ENCODE results near the gene BCKDK. TPM values are rescaled to one million over a fixed set of nuclear protein-coding genes. Genes with fewer than 3 reads are reported as not detected.
A peak's percentile ranks its signal among the peaks of the same experiment; 100 is the strongest.

The BCKDK gene
- total and polyA plus RNA-seq, 2 of the 13 experiments (the other 11 are each of a cell fraction or from before 2014, with no cell fraction given) = 24.9 to 42.6 TPM

- TF ChIP-seq ZNF556 (CRISPR knock-in tag; IDR thresholded peaks at IDR 0.05; ENCODE audit: borderline replicate concordance) (no peak), ZNF382 (CRISPR knock-in tag; IDR thresholded peaks at IDR 0.05; ENCODE audit: borderline replicate concordance) (no peak), ZFP37 (CRISPR knock-in tag; IDR thresholded peaks at IDR 0.05; ENCODE audit: borderline replicate concordance) (no peak), ZBTB14 (CRISPR knock-in tag; IDR thresholded peaks at IDR 0.05) (no peak), ZNF607 (CRISPR knock-in tag; IDR thresholded peaks at IDR 0.05; ENCODE audit: borderline replicate concordance) (0 out of 2 replicates have a peak, but pooled peaks have one; percentile 50), ZNF597 (CRISPR knock-in tag; IDR thresholded peaks at IDR 0.05) (no peak), ZNF598 (CRISPR knock-in tag; IDR thresholded peaks at IDR 0.05; ENCODE audit: borderline replicate concordance) (0 out of 2 replicates have a peak, but pooled peaks have one; percentile 4), SATB2 (CRISPR knock-in tag; IDR thresholded peaks at IDR 0.05) (0 out of 2 replicates have a peak, but pooled peaks have one; percentile 17), GTF3A (CRISPR knock-in tag; conservative IDR thresholded peaks at IDR 0.05) (no peak), ASH2L (IDR thresholded peaks at IDR 0.05; ENCODE audit: insufficient read length, low read depth, low read length) (no peak), ZNF260 (CRISPR knock-in tag; IDR thresholded peaks at IDR 0.05; ENCODE audit: borderline replicate concordance, low read depth) (no peak), ZNF577 (CRISPR knock-in tag; IDR thresholded peaks at IDR 0.05; ENCODE audit: borderline replicate concordance, low read depth) (no peak), NONO (IDR thresholded peaks at IDR 0.05) (no peak), NONO (CRISPR knock-in tag; conservative IDR thresholded peaks at IDR 0.05) (no peak)
- TF ChIP-seq, protein P1, sequence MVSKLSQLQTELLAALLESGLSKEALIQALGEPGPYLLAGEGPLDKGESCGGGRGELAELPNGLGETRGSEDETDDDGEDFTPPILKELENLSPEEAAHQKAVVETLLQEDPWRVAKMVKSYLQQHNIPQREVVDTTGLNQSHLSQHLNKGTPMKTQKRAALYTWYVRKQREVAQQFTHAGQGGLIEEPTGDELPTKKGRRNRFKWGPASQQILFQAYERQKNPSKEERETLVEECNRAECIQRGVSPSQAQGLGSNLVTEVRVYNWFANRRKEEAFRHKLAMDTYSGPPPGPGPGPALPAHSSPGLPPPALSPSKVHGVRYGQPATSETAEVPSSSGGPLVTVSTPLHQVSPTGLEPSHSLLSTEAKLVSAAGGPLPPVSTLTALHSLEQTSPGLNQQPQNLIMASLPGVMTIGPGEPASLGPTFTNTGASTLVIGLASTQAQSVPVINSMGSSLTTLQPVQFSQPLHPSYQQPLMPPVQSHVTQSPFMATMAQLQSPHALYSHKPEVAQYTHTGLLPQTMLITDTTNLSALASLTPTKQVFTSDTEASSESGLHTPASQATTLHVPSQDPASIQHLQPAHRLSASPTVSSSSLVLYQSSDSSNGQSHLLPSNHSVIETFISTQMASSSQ (IDR thresholded peaks at IDR 0.05; ENCODE audit: low read depth) = no peak
- TF ChIP-seq, protein P1 (CRISPR knock-in tag; IDR thresholded peaks at IDR 0.05; ENCODE audit: borderline replicate concordance) = no peak
- TF ChIP-seq, protein P2, sequence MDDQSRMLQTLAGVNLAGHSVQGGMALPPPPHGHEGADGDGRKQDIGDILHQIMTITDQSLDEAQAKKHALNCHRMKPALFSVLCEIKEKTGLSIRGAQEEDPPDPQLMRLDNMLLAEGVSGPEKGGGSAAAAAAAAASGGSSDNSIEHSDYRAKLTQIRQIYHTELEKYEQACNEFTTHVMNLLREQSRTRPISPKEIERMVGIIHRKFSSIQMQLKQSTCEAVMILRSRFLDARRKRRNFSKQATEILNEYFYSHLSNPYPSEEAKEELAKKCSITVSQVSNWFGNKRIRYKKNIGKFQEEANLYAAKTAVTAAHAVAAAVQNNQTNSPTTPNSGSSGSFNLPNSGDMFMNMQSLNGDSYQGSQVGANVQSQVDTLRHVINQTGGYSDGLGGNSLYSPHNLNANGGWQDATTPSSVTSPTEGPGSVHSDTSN (CRISPR knock-in tag; IDR thresholded peaks at IDR 0.05; ENCODE audit: borderline replicate concordance) = no peak
- TF ChIP-seq, protein P3, sequence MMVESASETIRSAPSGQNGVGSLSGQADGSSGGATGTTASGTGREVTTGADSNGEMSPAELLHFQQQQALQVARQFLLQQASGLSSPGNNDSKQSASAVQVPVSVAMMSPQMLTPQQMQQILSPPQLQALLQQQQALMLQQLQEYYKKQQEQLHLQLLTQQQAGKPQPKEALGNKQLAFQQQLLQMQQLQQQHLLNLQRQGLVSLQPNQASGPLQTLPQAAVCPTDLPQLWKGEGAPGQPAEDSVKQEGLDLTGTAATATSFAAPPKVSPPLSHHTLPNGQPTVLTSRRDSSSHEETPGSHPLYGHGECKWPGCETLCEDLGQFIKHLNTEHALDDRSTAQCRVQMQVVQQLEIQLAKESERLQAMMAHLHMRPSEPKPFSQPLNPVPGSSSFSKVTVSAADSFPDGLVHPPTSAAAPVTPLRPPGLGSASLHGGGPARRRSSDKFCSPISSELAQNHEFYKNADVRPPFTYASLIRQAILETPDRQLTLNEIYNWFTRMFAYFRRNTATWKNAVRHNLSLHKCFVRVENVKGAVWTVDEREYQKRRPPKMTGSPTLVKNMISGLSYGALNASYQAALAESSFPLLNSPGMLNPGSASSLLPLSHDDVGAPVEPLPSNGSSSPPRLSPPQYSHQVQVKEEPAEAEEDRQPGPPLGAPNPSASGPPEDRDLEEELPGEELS (CRISPR knock-in tag; IDR thresholded peaks at IDR 0.05) = no peak
Observed at GRCh38 chr16:31072540-31073141, 35.5 kb upstream of the BCKDK start (continued).
